OCI-M1 (cell line): ENCODE results near the gene EIF3C.
"Not testable (repeated sequence)": the region's sequence is repeated elsewhere in the genome, so short reads cannot be mapped to it uniquely, and the experiment has no call there.

Experiments
- DNase-seq: peaks from one replicate; lab custom pipeline; 2025; lab: John Stamatoyannopoulos, UW

The EIF3C gene

GRCh38 chr16:28750469-28751067, 39.3 kb downstream of the EIF3C start:
- DNase-seq, result not testable (repeated sequence)

- not testable (repeated sequence) for DNase-seq
Observed at GRCh38 chr16:28751487-28751886, 40.2 kb downstream of the EIF3C start, which contains the start of gene NPIPB9. Gene NPIPB9 (plus strand): TSS chr16:28751787.

- not testable (repeated sequence) for DNase-seq
Observed at GRCh38 chr16:28781697-28782096, 70.4 kb downstream of the EIF3C start.

- not testable (repeated sequence) for DNase-seq
Observed at GRCh38 chr16:28782357-28782756, 71.1 kb downstream of the EIF3C start.
